IgD-negative memory B cell (primary cell): ENCODE measurements around the gene BSN. TPM values are rescaled to one million over a fixed set of nuclear protein-coding genes. Genes with fewer than 3 reads are reported as not detected.
"Not testable (repeated sequence)": the region's sequence is repeated elsewhere in the genome, so short reads cannot be mapped to it uniquely, and the experiment has no call there.

ENCODE experiments used
- H3K27ac Mint-ChIP-seq, 3 donors: one replicate each; pipeline ENCODE4 v1.8.0; 2020 to 2022; ENCODE audit warnings: mild to moderate bottlenecking in 3 of 3, mixed read lengths in 3 of 3, moderate library complexity in 1 of 3
- H3K27me3 Mint-ChIP-seq: one replicate; pipeline ENCODE4 v1.8.0; 2021; ENCODE audit warnings: mixed read lengths
- H3K36me3 Mint-ChIP-seq: one replicate; pipeline ENCODE4 v1.8.0; 2020; ENCODE audit warnings: mild to moderate bottlenecking, mixed read lengths
- H3K4me1 Mint-ChIP-seq, 3 donors: one replicate each; pipeline ENCODE4 v1.8.0; 2020 to 2022; ENCODE audit warnings: mixed read lengths in 3 of 3, mild to moderate bottlenecking in 1 of 3
- H3K4me3 Mint-ChIP-seq, 4 donors: one replicate each; pipeline ENCODE4 v1.8.0; 2020 to 2022; ENCODE audit warnings: mild to moderate bottlenecking in 4 of 4, mixed read lengths in 4 of 4, moderate library complexity in 3 of 4
- H3K9me3 Mint-ChIP-seq, 3 donors: one replicate each; pipeline ENCODE4 v1.8.0; 2020 to 2021; ENCODE audit warnings: mixed read lengths in 3 of 3, mild to moderate bottlenecking in 1 of 3
- polyA plus RNA-seq: library from polyadenylated mRNA; unstranded; fragments of 300-500 nt; fragmentation: Illumina TruSeq; gene quantifications from one replicate; pipeline ENCODE4 v1.2.3, GENCODE V29; 2021

The BSN gene
- polyA plus RNA-seq, 1 donor from 2014 or later, result 0.05 TPM

DNA sequence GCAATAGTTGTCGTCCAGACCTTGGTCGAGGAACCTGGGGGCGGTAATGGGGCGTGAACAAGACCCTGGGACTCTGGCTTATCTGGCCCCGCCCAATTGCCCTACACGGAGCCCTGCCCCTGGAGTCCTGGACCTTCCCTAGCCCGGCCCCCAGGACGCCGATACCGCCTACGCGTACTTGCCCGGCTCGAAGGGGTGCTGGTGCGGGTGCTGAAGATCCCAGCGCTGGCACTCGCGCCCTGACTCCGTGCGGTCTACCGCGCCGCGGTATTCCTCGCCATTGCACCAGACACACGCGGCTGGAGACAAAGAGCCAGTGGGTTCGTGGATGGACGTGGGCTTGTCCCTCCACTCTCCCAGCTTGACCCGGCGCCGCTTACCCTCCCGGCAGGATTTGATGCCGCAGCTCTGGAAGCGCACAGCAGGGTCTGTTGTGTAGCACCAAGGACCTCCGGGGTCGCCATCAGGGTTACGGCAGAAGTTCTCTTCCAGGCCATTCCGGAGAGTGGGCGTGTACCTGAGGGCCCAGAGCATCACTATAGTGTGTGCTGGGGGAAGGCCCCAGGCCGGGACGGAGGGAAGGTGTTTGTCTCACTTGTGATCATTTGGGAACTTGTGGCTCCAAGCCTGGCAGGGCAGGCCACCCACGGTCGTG, 132.6 kb downstream of the BSN start:
- H3K27me3 Mint-ChIP-seq, H3K9me3 Mint-ChIP-seq, H3K36me3 Mint-ChIP-seq: not testable (repeated sequence)
- peaks cover 9 to 17% (median 13%) of the 10 kb centered on the region in 3 donors for H3K4me1 Mint-ChIP-seq
- peak overlapping the region in 2 of 3 donors; percentile 13 to 88 for H3K27ac Mint-ChIP-seq
- H3K4me3 Mint-ChIP-seq, result peak overlapping the region; percentile 71 to 96 (median 78)

DNA sequence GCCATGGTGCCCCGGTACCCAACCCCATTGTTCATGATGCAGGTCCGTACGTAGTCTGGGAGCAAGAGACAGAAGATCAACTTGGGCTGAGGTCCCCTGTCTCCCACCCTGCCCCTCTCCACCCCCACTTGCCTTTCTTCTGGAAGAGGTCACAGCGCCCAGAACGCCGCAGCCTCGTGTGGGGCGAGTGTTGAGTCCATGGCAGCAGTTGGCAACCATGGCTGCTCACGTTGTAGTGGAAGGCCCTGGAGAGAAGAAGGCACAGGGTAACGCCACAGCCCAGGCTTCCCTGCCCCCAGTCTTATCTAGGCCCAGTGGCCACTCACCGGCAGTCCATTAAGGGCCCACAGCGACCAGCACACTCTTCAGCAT, 133.1 kb downstream of the BSN start:
- H3K27me3 Mint-ChIP-seq, H3K9me3 Mint-ChIP-seq, H3K36me3 Mint-ChIP-seq: not testable (repeated sequence)
- H3K27ac Mint-ChIP-seq, result peak overlapping the region in 1 of 3 donors; percentile 88
- peaks cover 9 to 18% (median 13%) of the 10 kb centered on the region in 3 donors for H3K4me1 Mint-ChIP-seq
- peak overlapping the region in 3 of 4 donors; percentile 12 to 96 (median 77) for H3K4me3 Mint-ChIP-seq

DNA sequence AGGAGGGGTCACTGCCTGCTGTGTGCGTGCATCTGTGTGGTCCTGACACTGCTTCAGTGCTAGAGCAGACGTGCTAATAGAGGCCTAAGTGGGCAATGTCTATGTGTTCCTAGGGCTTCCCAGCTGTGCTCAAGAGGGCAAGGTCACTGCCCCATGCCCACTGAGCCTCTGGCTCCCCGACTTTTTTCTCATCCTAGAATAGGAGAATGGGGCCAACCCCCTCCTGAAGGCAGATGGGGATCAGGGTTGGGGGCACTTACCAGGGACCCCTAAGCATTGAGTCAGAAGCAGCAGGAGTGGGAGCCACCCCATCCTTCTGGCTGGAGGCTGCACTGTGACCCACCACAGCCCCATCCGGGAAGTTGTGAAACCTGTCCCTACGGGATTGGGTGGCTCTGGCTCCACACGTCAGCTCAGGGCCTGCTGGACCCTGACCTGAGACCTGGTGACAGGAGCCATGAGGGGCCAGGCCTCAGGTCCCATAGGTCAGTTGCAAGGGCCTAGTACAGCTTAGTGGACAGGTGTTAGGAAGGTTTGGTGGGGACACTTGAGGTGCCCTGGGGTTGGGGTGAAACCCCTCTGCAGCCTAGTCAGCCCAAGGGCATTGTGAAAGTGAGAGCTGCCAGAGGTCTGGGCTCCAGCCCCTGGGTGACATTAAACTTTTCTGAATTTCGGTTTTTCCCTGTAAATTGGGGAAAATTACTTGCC, 134.2 kb downstream of the BSN start:
- not testable (repeated sequence) for H3K9me3 Mint-ChIP-seq, H3K36me3 Mint-ChIP-seq, H3K27me3 Mint-ChIP-seq
- Mint-ChIP-seq H3K4me3 (peak overlapping the region; percentile 96 to 99 (median 98)), H3K4me1 (peaks cover 12 to 22% (median 15%) of the 10 kb centered on the region in 3 donors), H3K27ac (peak overlapping the region; percentile 96 to 98 (median 97))

DNA sequence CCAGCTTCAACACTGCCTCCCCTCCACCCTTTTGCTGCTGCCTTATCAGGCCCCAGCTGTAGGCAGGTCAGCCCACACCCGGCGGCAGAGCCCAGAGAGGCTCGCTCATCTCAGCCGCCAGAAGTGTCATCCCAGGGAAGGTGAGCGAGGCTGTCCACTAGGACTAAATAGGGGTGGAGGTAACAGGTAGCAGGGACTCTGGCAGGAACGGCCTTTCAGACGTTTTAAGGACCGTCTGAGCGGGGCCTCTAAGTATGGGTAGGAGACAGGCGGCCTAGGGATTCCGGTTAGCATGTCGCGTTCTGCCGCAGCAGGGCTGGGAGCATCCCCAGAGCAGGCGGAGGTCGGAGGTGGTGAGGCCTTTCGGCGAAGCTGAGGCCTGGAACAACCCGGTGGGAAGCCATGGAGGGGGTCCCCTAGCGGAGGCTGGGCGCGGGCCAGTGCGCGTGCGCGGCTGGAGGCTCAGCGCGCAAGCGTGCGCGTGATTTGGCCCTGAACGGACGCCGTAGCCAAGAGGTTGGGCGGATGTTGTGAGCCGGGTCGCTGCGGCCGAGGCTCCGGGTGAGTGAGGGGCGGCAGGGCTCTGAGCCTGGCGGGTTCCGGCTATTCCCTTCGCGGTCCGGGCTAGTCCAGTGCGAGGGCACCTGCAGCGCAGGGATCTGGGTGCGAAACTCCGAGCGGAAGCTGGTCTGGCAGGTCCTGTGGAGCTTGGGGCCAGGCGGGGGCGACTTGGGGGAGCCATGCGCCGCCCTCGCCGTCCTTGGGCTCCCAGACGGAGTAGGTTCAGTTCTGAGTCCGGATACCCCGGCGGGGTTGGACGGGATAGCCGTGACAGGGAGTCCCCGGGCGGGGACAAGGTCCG, 135.0 kb downstream of the BSN start, which contains the start of the genes MST1 and RNF123:
TSS of gene MST1 (minus strand) at position 429 of the 862 bp plus-strand sequence. CDS start 783 bp downstream, outside the sequence.
TSS of gene RNF123 (plus strand) at position 512 of the 862 bp plus-strand sequence. CDS start 1,609 bp downstream, outside the sequence.
- Mint-ChIP-seq H3K36me3 (peaks cover 2% of the 10 kb centered on the region), H3K4me3 (peak within 1 kb of the TSS; percentile 96 to 99 (median 98)), H3K9me3 (no peaks in the 10 kb centered on the region), H3K4me1 (peaks cover 12 to 22% (median 17%) of the 10 kb centered on the region in 3 donors), H3K27me3 (peaks cover 8% of the 10 kb centered on the region), H3K27ac (peak within 1 kb of the TSS; percentile 96 to 98 (median 97))

DNA sequence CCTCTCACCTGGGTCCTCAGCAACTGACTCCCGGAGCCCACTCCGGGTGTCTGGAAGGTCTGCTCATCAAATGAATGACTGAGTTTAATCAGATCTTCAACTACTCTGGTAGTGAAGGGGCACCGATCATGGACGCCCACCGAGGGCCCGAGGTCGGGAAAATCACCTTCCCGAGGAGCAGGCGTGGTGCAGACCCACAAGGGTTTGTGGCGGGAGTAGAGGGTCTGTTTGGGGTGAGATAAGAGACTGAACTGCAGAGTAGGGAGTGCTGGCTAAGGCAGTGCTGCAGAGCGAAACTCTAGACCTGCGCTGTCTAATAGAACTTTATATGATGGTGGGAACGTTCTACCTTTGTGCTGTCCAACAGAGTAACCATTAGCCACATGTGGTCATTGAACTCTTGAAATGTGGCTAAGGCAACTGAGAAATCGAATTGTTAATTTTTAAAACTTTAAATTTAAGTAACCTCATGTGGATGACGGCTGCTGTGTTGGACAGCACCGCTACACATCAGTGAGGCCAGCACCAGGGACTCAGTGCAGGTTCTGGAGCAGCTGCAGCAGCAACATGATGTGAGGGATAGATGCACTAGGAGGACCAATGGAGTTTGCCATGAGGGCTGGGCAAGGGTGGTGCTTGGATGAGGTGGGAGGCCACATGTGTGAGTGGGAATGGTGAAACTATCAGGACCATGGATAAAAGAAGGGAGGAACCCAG, 135.8 kb downstream of the BSN start:
- peaks cover 12 to 22% (median 17%) of the 10 kb centered on the region in 3 donors for H3K4me1 Mint-ChIP-seq
- H3K9me3 Mint-ChIP-seq, H3K27me3 Mint-ChIP-seq, H3K36me3 Mint-ChIP-seq: not testable (repeated sequence)
- H3K27ac Mint-ChIP-seq, result peak overlapping the region; percentile 96 to 98 (median 97)
- H3K4me3 Mint-ChIP-seq, result peak overlapping the region; percentile 96 to 99 (median 98)

DNA sequence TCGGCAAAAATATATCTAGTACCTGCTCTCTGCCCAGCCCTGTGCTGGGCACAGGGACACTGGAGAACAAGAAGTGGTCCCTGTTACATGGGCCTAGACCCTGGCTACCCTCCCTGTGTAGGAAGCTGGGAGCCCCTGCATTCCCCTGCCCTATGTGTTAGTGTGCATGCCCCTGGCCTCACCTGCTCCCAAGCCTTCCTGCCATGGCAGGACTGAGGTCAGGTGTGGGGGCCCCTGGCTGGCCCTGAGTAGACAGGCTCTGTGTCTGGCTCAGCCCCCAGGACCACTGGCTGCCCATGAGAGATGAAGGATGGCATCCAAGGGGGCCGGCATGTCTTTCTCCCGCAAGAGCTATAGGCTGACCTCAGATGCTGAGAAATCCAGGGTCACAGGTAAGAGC, 136.6 kb downstream of the BSN start:
- Mint-ChIP-seq H3K27ac (peak overlapping the region in 1 of 3 donors; percentile 96), H3K4me1 (peaks cover 12 to 22% (median 17%) of the 10 kb centered on the region in 3 donors), H3K4me3 (peak overlapping the region; percentile 1 to 99 (median 70))
- not testable (repeated sequence) for H3K36me3 Mint-ChIP-seq, H3K9me3 Mint-ChIP-seq, H3K27me3 Mint-ChIP-seq

DNA sequence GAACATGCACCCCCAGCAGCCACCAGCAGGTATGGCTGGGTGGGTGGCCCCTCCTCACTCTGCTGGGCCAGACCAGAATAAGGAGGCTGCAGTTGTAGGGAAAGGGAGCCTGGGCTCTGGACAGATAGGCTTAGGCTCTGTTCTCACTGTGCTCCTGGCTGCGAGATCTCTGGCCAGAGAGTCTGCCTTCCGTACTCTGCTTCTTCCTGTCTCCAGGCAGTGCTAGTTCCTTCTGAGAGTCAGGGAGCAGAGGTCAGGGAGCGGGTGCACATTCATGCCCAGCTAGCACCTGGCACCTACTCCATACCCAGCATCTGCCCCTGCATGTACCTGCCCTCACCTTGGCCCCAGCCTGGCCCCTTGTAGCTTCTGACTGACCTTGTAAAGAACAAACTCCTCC, 137.2 kb downstream of the BSN start:
- not testable (repeated sequence) for H3K27me3 Mint-ChIP-seq, H3K36me3 Mint-ChIP-seq, H3K9me3 Mint-ChIP-seq
- peak overlapping the region in 1 of 4 donors; percentile 58 for H3K4me3 Mint-ChIP-seq
- peaks cover 12 to 22% (median 15%) of the 10 kb centered on the region in 3 donors for H3K4me1 Mint-ChIP-seq
- H3K27ac Mint-ChIP-seq, result peak overlapping the region in 1 of 3 donors; percentile 96

DNA sequence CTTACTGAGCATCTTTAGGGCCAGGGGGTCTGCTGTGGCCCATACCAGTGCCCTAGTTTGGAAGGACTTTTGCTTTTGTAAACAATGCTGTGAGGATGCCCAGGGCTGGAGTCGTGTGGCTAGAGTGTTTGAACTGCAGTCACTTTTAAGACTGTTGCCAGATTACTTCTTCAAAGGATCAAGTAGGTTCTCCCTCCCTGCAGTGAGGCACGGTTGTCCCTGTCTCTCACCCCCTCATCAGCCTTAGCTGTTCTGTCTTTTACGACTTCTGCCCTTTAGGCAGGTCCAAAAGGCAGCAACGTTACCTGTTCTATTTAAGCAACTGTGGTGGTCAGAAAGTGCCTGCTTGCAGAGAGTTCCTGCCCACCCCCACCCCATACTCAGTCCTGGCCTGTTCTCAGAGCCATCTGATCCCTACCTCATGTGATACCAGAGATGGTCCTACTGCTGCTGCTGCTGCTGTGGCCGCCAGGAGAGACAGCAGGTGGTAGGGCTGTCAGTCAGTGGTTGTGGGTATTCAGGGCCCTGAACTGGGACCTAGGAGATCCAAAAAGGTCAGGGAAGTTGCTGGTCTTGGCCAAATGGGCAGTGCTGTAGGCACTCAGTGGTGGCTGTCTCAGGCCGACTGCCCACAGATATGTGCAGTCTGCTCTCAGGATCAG, 140.3 kb downstream of the BSN start:
- Mint-ChIP-seq H3K4me1 (peaks cover 12 to 14% (median 12%) of the 10 kb centered on the region in 3 donors), H3K27ac (peak overlapping the region in 1 of 3 donors; percentile 57)
- not testable (repeated sequence) for H3K36me3 Mint-ChIP-seq, H3K9me3 Mint-ChIP-seq, H3K4me3 Mint-ChIP-seq, H3K27me3 Mint-ChIP-seq

DNA sequence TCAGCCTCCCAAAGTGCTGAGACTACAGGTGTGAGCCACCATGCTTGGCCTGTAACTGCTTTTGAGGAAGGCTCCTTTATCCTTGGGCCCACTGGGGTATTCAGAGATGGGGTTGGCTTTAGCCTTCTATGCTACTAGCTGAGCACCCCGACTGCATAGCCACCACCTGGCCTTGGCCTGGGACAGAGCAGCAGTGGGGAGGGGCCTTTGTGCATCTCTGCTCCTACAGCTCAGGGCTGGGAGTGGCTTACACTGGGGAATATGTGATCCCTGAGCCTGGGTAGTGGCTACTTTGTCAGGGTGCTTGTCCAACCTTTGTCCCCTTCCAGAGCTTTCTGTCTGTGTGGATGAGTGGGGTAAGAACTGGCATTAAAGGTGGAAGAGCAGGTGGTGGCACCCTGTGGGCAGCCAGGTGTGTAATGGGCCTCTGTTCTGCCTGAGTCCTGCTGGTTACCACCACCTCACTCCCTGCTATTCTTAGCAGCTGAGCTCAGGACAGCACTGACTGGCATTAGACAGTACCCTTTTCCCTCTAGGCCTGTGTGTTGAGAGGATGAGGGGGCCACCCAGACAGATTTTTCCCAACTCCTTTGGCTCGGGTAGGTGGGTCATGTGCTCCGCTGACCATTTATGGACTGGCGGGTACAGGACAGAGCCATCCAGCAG, 141.2 kb downstream of the BSN start:
- not testable (repeated sequence) for H3K4me1 Mint-ChIP-seq, H3K36me3 Mint-ChIP-seq, H3K4me3 Mint-ChIP-seq, H3K9me3 Mint-ChIP-seq, H3K27me3 Mint-ChIP-seq, H3K27ac Mint-ChIP-seq

DNA sequence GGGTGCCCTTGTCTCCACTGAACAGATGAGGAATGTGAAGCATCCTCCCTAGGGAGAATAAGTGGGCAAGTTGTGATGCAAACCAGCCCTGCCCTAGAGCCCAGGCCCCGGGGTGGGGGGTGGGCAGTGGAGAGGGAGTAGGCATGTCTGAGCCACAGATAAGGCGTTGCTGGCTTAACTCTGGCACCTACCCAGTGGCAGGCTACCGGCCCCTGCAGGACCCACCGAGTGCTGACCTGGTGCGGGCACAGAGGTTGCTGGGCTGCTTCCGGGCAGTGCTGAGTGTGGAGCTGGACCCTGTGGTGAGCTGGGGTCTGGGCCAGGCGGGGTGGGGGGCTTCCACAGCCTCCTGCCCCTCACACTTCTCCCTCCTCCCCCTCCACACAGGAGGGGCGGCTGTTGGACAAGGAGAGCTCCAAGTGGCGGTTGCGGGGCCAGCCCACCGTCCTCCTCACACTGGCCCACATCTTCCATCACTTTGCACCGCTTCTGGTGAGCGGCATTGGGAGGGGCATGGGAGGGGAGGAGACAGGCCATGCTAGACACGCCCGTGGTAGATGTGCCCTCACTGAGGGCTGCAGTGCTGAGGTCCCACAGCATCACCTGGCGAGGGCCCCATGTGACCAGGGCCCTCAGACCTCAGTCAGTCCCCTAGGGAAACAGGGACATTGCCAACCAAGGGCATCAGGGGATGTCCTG, 145.2 kb downstream of the BSN start:
- no peaks in the 10 kb centered on the region for H3K36me3 Mint-ChIP-seq
- H3K4me3 Mint-ChIP-seq, result no peak overlapping the region
- no peaks in the 10 kb centered on the region for H3K9me3 Mint-ChIP-seq
- peak overlapping the region in 1 of 3 donors; percentile 31 for H3K27ac Mint-ChIP-seq
- no peaks in the 10 kb centered on the region for H3K27me3 Mint-ChIP-seq
- H3K4me1 Mint-ChIP-seq, result no peaks in the 10 kb centered on the region

DNA sequence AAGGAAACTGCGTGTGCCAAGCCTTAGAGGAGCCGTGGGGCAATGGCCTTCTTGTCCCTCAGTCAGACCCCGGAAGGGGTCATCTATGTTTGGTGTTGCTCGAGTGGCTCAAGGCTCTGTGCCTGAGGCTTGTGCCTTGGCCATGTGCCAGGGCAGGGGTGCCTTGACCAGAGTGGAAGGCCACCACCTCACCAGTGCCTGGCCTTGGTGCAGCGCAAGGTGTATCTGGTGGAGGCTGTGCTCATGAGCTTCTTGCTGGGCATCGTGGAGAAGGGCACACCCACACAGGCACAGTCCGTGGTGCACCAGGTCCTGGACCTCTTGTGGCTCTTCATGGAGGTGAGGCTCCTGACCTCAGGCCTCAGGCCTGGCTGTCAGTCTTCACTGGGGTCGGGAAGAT, 145.7 kb downstream of the BSN start:
- Mint-ChIP-seq H3K27me3 (no peaks in the 10 kb centered on the region), H3K9me3 (no peaks in the 10 kb centered on the region), H3K27ac (no peak overlapping the region), H3K36me3 (no peaks in the 10 kb centered on the region), H3K4me1 (no peaks in the 10 kb centered on the region), H3K4me3 (no peak overlapping the region)

DNA sequence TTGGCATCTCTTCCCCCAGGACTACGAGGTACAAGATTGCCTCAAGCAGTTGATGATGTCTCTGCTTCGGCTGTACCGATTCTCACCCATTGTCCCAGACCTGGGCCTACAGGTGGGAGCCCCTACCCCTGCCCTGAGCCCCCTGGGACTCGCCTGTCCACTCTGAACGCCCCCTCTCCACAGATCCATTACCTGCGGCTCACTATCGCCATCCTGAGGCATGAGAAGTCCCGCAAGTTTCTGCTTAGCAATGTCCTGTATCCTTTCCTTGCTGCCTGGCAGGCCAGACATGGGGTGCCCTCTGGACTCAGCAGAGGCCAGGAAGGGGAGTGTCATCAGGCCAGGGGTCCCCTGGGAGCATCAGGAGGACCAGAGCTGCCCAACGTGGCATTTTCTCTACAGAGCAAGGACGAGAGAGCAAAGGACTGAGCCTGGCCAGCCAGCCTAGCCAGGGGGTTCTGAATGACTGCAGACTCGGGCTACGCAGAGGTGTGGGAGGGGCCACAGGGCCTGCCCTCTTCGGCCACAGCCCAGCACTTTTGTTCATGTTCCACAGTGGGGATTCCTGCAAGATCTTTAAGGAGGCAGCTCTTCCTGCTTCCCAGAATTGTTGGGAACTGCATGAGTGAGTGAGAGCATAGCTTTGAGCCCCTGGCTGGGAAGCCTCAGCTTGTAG, 146.3 kb downstream of the BSN start:
- no peaks in the 10 kb centered on the region for H3K9me3 Mint-ChIP-seq
- H3K4me3 Mint-ChIP-seq, result no peak overlapping the region
- peak overlapping the region in 1 of 3 donors; percentile 35 for H3K27ac Mint-ChIP-seq
- no peaks in the 10 kb centered on the region for H3K27me3 Mint-ChIP-seq
- H3K4me1 Mint-ChIP-seq, result no peaks in the 10 kb centered on the region
- no peaks in the 10 kb centered on the region for H3K36me3 Mint-ChIP-seq
